ENCODE data around the gene SLC17A9. TPM values are rescaled to one million over a fixed set of nuclear protein-coding genes. Genes with fewer than 3 reads are reported as not detected.

SLC17A9 gene
- total and polyA plus RNA-seq, 2 of the 8 experiments (the other 6 are each of a cell fraction or from before 2014, with no cell fraction given) = 23.5 to 35.2 TPM

DNA sequence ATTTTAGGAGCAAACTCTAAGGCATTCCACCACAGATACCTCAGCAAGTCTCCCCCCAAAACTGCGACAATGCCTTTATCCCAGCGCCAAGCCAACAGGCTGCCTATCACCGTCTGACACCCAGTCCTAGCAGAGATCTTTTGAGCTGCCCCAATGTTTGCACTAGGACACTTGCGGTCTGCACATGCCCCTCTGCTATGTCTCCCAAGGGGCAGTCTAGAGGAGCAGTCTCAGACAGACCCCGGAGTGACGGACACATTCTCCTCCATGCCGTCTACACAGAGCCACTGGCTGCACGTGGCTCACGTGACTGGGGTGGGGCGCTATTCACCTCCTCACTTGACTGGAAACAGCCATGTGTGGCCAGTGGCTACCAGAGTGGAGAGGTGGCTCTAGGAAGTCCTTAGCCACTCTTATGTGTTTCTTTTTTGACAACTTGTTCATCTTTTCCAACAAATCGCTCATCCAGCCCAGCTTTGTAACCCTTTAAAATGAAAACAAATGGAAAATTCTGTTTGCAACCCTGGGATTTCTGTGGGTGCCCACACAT, 42.2 kb upstream of the SLC17A9 start:
- H4K8ac ChIP-seq (ENCODE audit: extremely low read depth, insufficient read depth, low read length) = peak overlapping the region; percentile 51; the same call in 1 of the 2 replicates
- DNase-seq (ENCODE audit: low read depth in 1 of 2, low spot score in 2 of 2) (no peak), FAIRE-seq (no peak)
- POLR2A ChIA-PET (ENCODE audit: partially characterized antibody) = interaction anchor here (1.6 to 20.3 kb wide), 4 partner anchors 9 to 32 kb away, joined by 3 to 363 read pairs (median 104); partner anchors contain the start of genes DIDO1 and GID8
- H3K4me2 ChIP-seq (ENCODE audit: insufficient read depth in 1 of 2, low read depth in 2 of 2, low read length in 2 of 2) = no peak overlapping the region
- no peak overlapping the region for H2BK20ac ChIP-seq (ENCODE audit: low read length)
- H2AFZ ChIP-seq (ENCODE audit: low read length) = no peak overlapping the region
- no peak overlapping the region for H2BK15ac ChIP-seq (ENCODE audit: low read length)
- H3K4me3 ChIP-seq (ENCODE audit: extremely low read depth in 1 of 4, insufficient read depth in 2 of 4, low read depth in 3 of 4, low read length in 4 of 4) = no peak overlapping the region
- no peak overlapping the region for H2BK5ac ChIP-seq (ENCODE audit: low read depth, low read length)
- TF ChIP-seq KDM1A (IDR thresholded peaks at IDR 0.05; ENCODE audit: borderline replicate concordance, low read length) (no peak), POU5F1 (IDR thresholded peaks at IDR 0.05; ENCODE audit: low read depth, low read length) (no peak), POLR2A (IDR thresholded peaks at IDR 0.05; ENCODE audit: control extremely low read depth in 1 of 2, low read depth in 2 of 2, low read length in 2 of 2) (0 out of 3 replicates have a peak, but pooled peaks of 1 of the 2 experiments have one; percentile 3), BCL11A (IDR thresholded peaks at IDR 0.05; ENCODE audit: low read depth in 2 of 2, low read length in 2 of 2) (no peak), POLR2AphosphoS5 (IDR thresholded peaks at IDR 0.05; ENCODE audit: low read depth, low read length) (peak; percentile 27; the same call in 1 of the 2 replicates)
- TF ChIP-seq, protein P1, sequence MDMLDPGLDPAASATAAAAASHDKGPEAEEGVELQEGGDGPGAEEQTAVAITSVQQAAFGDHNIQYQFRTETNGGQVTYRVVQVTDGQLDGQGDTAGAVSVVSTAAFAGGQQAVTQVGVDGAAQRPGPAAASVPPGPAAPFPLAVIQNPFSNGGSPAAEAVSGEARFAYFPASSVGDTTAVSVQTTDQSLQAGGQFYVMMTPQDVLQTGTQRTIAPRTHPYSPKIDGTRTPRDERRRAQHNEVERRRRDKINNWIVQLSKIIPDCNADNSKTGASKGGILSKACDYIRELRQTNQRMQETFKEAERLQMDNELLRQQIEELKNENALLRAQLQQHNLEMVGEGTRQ (IDR thresholded peaks at IDR 0.05; ENCODE audit: low read length) = no peak
- H3K18ac ChIP-seq (ENCODE audit: extremely low read depth, low read length) = no peak overlapping the region
- no peak overlapping the region for H3K4ac ChIP-seq (replicated peaks; ENCODE audit: insufficient read length, low read depth, low read length)
- H4K20me1 ChIP-seq (replicated peaks in 1 of 2; ENCODE audit: control insufficient read depth in 1 of 2, insufficient read depth in 2 of 2, low read length in 2 of 2) = peaks cover 39 to 62% of the 10 kb centered on the region in 2 experiments
- no peak overlapping the region for H4K91ac ChIP-seq (replicated peaks; ENCODE audit: insufficient read length, low read length)
- H3K9me3 ChIP-seq (ENCODE audit: insufficient read depth in 2 of 2, low read depth in 1 of 2, low read length in 1 of 2) = no peaks in the 10 kb centered on the region
- no peak overlapping the region for H3K14ac ChIP-seq (ENCODE audit: insufficient read length)
- CTCF ChIA-PET (ENCODE audit: partially characterized antibody) = interaction anchor here (0.9 to 5.7 kb wide), 6 partner anchors 8 to 99 kb away, joined by 3 to 58 read pairs (median 8); no protein-coding TSS in a partner anchor
- H2AK5ac ChIP-seq (ENCODE audit: low read depth, low read length) = no peak overlapping the region
- H3K56ac ChIP-seq (replicated peaks; ENCODE audit: insufficient read length, low read depth, low read length) = no peak overlapping the region
- peaks cover 4 to 9% (median 7%) of the 10 kb centered on the region in 4 experiments; a peak in 6 of 7 replicates for H3K4me1 ChIP-seq (replicated peaks in 1 of 4; ENCODE audit: control insufficient read depth in 3 of 4, insufficient read depth in 4 of 4, low read length in 3 of 4)
- no peaks in the 10 kb centered on the region for H3K23me2 ChIP-seq (ENCODE audit: low read depth, low read length)
- H4K5ac ChIP-seq (ENCODE audit: insufficient read length, low read depth, low read length) = no peak overlapping the region
- H3K27ac ChIP-seq (ENCODE audit: low read depth, low read length) = no peak overlapping the region
- H2BK12ac ChIP-seq (ENCODE audit: low read depth, low read length) = no peak overlapping the region
- H3K27me3 ChIP-seq (replicated peaks in 1 of 4; ENCODE audit: control insufficient read depth in 3 of 4, extremely low read depth in 1 of 4, insufficient read depth in 3 of 4, low read length in 3 of 4) = no peaks in the 10 kb centered on the region
- 94% methylated on average over 11 of the region's 11 CpGs; no CpG with 5 or more reads in 1 of the 2 experiments for WGBS, 2 experiments (ENCODE audit: extremely low coverage in 1 of 2, insufficient coverage in 1 of 2, insufficient read length in 1 of 2, insufficient replicate concordance in 2 of 2, low coverage in 1 of 2, low lambda C conversion rate in 2 of 2, missing lambda C conversion rate in 1 of 2)
- H3K36me3 ChIP-seq (ENCODE audit: control insufficient read depth in 2 of 4, insufficient read depth in 4 of 4, low read length in 3 of 4) = peaks cover 39 to 75% (median 66%) of the 10 kb centered on the region in 4 experiments
- no peak overlapping the region for H3K23ac ChIP-seq (ENCODE audit: insufficient read length)
- H2BK120ac ChIP-seq (replicated peaks; ENCODE audit: low read depth, low read length) = no peak overlapping the region
- peaks cover 20 to 77% of the 10 kb centered on the region in 2 experiments for H3K79me2 ChIP-seq (ENCODE audit: control insufficient read depth in 1 of 2, insufficient read depth in 2 of 2, low read length in 2 of 2)
- H3K79me1 ChIP-seq (ENCODE audit: low read depth, low read length) = peaks cover 25% of the 10 kb centered on the region
- H3K9ac ChIP-seq (replicated peaks in 1 of 4; ENCODE audit: extremely low read depth in 1 of 4, low read depth in 3 of 4, low read length in 3 of 4) = no peak overlapping the region; a peak in 1 of 7 replicates

Measured in H1 (cell line).